Chondrocyte (in vitro differentiated cells): ENCODE data around the gene PTRHD1. TPM values are rescaled to one million over a fixed set of nuclear protein-coding genes. Genes with fewer than 3 reads are reported as not detected.
"Not testable (repeated sequence)": the region's sequence is repeated elsewhere in the genome, so short reads cannot be mapped to it uniquely, and the experiment has no call there.

Source experiments
- DNase-seq: peaks from one replicate; pipeline ENCODE4 v3.0.0; 2021; ENCODE audit warnings: mixed read lengths, low spot score
- H3K27ac Mint-ChIP-seq: one replicate; pipeline ENCODE4 v1.8.0; 2021; ENCODE audit warnings: mild to moderate bottlenecking, moderate library complexity, mixed read lengths; ENCODE audit not compliant: unreplicated experiment
- H3K27me3 Mint-ChIP-seq: 2 replicates; pipeline ENCODE4 v1.8.0; 2021; ENCODE audit warnings: low read depth, mixed read lengths
- H3K36me3 Mint-ChIP-seq: 2 replicates; pipeline ENCODE4 v1.8.0; 2021; ENCODE audit warnings: low read depth, mixed read lengths
- H3K4me1 Mint-ChIP-seq: 2 replicates; pipeline ENCODE4 v1.8.0; 2021; ENCODE audit warnings: low read depth, mild to moderate bottlenecking, mixed read lengths
- H3K4me3 Mint-ChIP-seq: one replicate; pipeline ENCODE4 v1.8.0; 2021; ENCODE audit warnings: mild to moderate bottlenecking, moderate library complexity, mixed read lengths; ENCODE audit not compliant: unreplicated experiment
- H3K9me3 Mint-ChIP-seq: 2 replicates; pipeline ENCODE4 v1.8.0; 2021; ENCODE audit warnings: low read depth, mixed read lengths
- CTCF ChIP-seq: fragments of 200-600 bp; sonication (generic); IDR thresholded peaks from 2 replicates; pipeline ENCODE4 v1.5.0; 2021; ENCODE audit warnings: antibody characterized with exemption, mild to moderate bottlenecking, moderate library complexity
- total RNA-seq: library from RNA; stranded (reverse); gene quantifications from 3 replicates; pipeline ENCODE4 v1.2.1, GENCODE V29; 2021

PTRHD1 gene
- total RNA-seq, 1 donor from 2014 or later: 32.0 TPM

GRCh38 chr2:24814516-24814915 lies 21.3 kb upstream of the PTRHD1 start:
- H3K27me3 Mint-ChIP-seq: no peaks in the 10 kb centered on the region
- no peak overlapping the region for H3K27ac Mint-ChIP-seq
- no peak for TF ChIP-seq CTCF
- no peaks in the 10 kb centered on the region for H3K9me3 Mint-ChIP-seq
- H3K4me3 Mint-ChIP-seq: no peak overlapping the region
- peaks cover 17% of the 10 kb centered on the region for H3K4me1 Mint-ChIP-seq
- peaks cover 15% of the 10 kb centered on the region for H3K36me3 Mint-ChIP-seq
- DNase-seq: no peak

GRCh38 chr2:24813691-24814137 lies 20.5 kb upstream of the PTRHD1 start:
- H3K4me3 Mint-ChIP-seq: no peak overlapping the region
- peak; percentile 35 for DNase-seq
- H3K27me3 Mint-ChIP-seq: no peaks in the 10 kb centered on the region
- peaks cover 22% of the 10 kb centered on the region for H3K4me1 Mint-ChIP-seq
- H3K36me3 Mint-ChIP-seq: peaks cover 15% of the 10 kb centered on the region
- H3K9me3 Mint-ChIP-seq: no peaks in the 10 kb centered on the region
- TF ChIP-seq CTCF: no peak
- H3K27ac Mint-ChIP-seq: no peak overlapping the region

GRCh38 chr2:24809316-24810007 lies 16.3 kb upstream of the PTRHD1 start:
- no peak for DNase-seq
- Mint-ChIP-seq H3K4me1 (peaks cover 8% of the 10 kb centered on the region), H3K27me3 (no peaks in the 10 kb centered on the region), H3K36me3 (peaks cover 18% of the 10 kb centered on the region), H3K4me3 (no peak overlapping the region), H3K27ac (peak overlapping the region; percentile 57), H3K9me3 (peaks cover 13% of the 10 kb centered on the region)
- TF ChIP-seq CTCF: no peak

- peaks cover 8% of the 10 kb centered on the region for H3K4me1 Mint-ChIP-seq
- peaks cover 13% of the 10 kb centered on the region for H3K9me3 Mint-ChIP-seq
- no peak for DNase-seq
- no peak for TF ChIP-seq CTCF
- no peak overlapping the region for H3K4me3 Mint-ChIP-seq
- no peak overlapping the region for H3K27ac Mint-ChIP-seq
- H3K36me3 Mint-ChIP-seq: peaks cover 31% of the 10 kb centered on the region
- H3K27me3 Mint-ChIP-seq: no peaks in the 10 kb centered on the region
Measured at GRCh38 chr2:24806661-24807036, 13.5 kb upstream of the PTRHD1 start.

- H3K36me3 Mint-ChIP-seq: peaks cover 32% of the 10 kb centered on the region
- peaks cover 13% of the 10 kb centered on the region for H3K9me3 Mint-ChIP-seq
- not testable (repeated sequence) for DNase-seq, H3K27me3 Mint-ChIP-seq, H3K4me3 Mint-ChIP-seq, H3K4me1 Mint-ChIP-seq, H3K27ac Mint-ChIP-seq
Measured at GRCh38 chr2:24805811-24806660, 12.8 kb upstream of the PTRHD1 start.

GRCh38 chr2:24800487-24800886 lies 7.3 kb upstream of the PTRHD1 start:
- not testable (repeated sequence) for H3K4me3 Mint-ChIP-seq, DNase-seq, H3K9me3 Mint-ChIP-seq, H3K27me3 Mint-ChIP-seq, H3K27ac Mint-ChIP-seq, H3K4me1 Mint-ChIP-seq
- peaks cover 32% of the 10 kb centered on the region for H3K36me3 Mint-ChIP-seq
